Stimulated activated CD8-positive, alpha-beta memory T cell treated with anti-CD3 and anti-CD28 coated beads, Interleukin-12 subunit alpha, Interleukin-12 subunit beta, amount 100 ng/mL, for 24 hours (primary cell): ENCODE results near the gene C14orf180.

Experiments used
- DNase-seq: peaks from one replicate; pipeline ENCODE4 v3.0.0-alpha.2; 2020; ENCODE audit errors: extremely low read depth

Gene C14orf180

DNA sequence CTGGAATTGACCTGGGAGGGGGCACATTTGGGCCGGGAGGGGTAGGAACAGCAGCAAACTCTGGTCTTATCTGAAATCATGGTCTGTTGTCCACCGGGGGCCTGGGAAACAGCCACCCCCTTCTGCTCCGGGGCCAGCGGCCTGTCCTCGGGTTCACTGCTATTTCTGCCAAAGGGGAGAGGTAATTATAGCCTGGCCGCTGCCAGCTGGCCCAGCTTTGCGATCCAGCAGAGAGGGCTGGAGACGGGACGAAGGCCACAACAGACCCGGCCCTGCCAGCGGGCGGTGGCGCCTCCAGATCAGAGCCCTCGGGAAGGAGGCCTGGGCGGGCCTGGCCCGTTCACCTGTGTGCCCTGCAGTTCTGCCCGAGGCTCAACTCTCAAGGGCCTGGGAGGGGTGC, at the start of gene C14orf180:
Gene C14orf180 (plus strand): TSS at position 258 of the 400 bp plus-strand sequence. CDS start 6,667 bp downstream, outside the sequence.
- DNase-seq = no peak

DNA sequence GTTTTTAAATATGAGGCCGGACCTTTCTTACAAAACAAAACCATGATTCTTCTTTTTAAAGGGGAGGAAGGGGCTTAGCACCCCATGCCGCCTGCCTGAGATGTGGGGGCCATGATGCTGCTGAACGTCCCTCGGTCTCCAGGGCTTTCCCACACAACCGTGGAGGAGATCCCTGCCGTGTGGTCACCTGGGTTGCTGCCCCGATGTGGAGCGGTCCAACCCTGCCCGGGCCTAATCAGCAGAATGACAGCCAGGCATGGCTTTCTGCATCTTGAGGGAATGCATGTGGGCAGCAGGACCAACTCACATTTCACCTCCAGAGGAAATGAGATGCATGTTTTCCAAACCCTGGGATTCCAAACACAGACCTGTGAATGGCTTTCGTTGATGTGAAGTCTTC, 48.9 kb upstream of the C14orf180 start:
- DNase-seq = no peak

DNA sequence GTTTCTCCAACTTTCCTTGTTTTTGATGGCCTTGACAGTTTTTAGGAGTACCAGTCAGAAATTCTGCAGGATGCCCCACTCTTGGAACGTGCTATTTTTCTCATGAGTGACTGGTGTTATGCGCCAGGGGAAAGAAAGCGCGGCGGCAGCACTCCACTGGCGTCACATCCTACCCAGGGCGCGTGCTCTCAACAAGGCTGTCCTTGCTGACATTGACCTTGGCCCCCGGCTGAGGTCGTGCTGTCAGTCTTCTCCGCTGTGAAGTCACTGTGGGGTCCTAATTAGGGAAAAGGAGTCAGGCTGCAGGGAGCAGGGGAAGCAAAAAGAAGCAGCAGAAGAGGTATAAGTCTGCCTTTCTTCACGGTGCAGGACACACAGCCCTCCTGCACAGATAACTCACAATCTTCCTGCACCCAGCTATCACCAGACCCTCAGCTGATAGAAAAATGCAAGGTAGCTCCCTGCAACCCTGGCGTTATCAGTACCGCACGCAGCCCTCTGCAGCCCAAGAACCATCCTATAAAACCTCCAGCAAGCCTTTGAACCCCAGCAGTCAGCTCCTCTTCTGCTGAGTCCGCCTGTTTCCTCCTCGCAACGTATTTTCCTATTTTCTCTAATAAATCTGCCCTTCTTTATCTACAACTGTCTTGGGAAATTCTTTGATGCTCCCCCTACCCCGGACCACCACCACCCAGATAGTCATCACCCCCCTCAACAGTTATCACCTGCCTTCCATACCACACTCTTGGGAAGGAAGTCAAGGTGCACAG, 48.0 kb upstream of the C14orf180 start:
- DNase-seq = no peak

DNA sequence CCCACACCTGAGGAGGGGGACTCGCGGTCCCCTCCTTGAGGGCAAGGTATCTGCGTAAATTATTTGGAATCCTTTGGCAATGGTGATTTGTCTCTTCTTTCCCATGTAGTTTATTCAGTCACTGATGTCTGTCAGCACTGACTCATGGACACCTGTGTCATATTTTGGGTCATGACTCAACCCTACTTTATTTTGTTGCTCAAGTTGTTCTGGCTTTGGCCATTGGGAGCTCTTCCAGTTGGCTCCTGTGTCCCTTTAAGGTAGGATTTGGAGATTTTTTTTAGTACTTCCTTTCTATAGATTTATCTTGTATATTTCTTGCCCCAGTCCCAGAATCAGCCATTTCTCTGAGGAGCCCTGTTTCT, 47.4 kb upstream of the C14orf180 start:
- no peak for DNase-seq

DNA sequence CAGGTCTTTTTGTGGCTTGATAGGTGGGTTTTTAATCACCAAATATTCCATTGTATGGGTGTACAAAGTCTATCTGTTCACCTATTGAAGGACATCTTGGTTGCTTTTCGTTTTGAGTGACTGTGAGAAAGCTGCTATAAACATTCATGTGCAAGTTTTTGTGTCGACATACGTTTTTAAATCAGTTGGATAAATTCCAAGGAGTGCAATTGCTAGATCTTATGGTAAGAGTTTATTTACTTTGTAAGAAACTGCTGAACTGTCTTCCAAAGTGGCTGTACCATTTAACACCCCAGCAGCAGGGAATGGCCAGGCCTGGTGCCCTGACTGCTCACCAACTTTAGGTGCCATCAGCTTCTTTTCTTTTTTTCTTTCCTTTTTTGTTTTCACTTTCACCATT, 45.5 kb upstream of the C14orf180 start:
- DNase-seq = no peak

DNA sequence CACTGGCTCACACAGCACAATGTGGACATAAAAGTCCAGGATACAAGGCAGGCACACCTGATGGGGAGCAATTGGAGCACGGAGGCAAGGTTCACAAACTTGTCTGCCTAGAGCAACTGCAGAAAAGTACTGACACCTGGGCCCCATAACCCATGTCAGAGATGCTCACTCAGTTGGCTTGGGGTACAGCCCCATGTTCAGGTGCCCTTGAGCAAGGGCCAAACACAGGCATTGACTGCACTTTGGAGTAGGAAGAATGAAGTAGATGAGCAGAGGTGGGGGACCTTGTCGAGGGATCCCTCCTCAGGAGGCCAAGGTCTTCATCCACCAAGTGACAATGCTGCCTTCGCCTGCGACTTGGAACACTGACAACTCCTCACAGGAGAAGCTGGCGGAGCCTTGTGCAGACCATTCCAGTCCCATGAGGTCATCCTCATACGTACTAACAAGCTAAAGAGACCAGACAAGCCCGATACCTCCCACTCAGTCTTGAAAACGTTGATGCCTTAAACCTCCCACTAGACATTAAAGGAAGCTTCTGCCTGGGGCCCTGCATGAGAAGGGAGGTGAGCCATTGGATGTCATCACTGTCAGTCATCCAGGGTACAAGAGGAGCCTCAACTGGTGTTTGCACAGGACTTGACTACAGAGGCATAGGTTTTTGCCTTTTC, 42.5 kb upstream of the C14orf180 start:
- DNase-seq = no peak

DNA sequence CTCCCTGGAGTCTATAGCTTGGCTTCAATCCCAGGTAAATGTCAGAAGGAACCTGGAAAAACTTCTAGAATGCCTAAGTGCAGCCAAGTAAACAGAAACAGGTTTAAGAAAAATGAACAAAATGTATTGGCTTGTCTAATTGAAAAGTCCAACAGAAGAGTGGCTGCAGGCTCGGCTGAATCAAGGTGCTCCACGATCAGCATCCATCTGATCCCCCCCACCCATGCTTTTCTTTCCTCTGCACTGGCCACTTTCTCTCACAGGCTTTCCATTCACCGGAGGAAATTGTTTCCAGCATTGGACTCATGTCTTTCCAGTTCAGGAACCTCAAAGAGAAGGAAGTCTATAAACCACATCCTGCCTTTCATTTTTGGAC, 42.0 kb upstream of the C14orf180 start:
- no peak for DNase-seq

DNA sequence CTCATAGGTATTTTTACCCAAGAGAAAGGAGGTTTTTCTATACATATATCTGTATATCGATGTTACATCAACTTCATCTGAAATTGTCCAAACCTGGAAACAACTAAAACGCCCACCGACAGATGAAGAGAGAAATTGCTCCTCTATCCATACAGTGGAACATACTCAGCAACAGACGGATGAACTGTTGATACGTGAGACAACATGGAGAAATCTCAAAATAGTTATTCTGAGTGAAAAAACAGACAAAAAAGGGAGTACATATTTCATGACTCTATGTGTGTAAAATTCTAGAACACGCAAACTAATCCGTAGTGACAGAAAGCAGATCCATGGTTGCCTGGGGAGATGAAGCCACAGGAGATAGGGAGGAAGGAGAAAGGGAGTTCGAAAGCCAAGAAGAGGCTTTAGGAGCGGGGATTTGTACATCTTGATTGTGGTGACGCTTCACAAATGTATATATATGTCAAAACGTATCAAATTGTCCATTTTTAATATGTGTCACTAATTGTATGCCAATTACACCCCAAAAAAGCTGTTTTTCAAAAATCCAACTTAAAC, 37.6 kb upstream of the C14orf180 start:
- DNase-seq = no peak

DNA sequence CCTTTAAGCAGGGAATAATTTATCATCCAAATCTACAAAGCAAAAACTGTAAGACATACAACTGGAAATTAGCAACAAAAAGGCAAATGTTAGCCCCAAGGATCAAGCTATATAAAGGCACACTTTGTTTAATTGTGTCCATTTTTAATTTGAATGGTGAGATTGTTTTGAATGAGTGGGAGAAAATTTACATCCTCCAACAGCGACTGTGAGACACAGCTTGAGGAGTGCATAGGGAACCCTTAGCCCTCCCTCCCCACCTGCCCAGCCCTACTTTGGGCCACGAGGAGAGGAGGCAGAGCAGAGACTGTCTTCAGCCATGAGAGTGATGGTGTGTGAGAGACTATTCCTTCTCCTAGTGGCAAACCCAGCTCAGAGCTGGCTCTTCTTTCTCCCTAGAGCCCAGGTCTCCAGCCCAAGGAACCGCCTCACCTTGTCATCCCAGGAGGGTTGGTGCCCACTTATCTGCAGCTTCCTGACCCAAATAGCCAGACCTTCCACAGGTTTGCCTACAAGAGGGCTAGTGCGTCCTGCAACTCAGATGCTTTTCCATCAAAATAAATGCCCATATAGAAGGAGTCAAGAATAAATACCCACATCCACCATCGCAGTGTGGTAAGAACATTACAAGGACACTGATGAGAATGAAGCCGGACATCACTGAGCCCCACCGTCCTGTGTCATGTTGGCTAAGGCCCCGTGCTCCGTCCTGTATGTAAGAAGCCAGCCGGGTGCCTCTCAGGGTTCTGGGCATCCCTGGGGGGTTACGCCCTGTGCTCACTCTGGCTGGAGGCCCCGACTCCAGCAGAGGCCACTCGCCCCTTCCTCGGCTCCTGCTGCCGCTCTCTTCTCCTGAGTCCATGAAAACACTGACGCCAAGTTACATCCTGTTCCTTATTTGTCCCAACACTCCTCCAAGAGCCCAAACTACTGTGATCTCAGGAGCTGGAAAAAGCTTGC, 36.4 kb upstream of the C14orf180 start:
- no peak for DNase-seq

DNA sequence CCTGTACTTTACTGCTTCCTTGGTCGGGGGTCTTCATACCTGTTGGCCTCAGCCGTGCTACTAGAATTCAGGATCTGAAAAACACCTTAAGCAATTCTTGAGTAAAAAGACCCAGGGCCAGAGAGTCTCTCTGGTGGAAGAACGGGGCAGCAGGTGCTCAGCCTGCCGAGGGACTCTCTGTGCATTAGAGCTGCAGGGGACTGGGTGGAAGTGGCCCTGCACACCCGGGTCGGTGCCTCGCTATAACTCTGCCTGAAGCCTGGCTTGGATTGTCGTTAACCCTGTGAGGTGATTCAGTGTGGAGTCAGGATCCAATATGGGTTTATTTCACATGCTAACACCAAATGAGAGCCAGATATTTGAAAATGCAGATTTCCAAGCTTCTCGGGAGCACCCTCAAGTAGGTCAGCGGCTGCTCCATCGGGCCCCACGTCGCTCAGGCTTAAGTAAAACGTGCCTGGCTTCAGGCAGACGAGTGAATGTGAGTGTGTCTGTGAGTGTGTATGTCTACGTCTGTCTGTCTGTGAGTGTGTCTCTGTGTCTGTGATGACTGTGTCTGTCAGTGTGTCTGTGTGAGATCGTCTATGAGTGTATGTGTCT, 35.1 kb upstream of the C14orf180 start:
- DNase-seq = no peak

DNA sequence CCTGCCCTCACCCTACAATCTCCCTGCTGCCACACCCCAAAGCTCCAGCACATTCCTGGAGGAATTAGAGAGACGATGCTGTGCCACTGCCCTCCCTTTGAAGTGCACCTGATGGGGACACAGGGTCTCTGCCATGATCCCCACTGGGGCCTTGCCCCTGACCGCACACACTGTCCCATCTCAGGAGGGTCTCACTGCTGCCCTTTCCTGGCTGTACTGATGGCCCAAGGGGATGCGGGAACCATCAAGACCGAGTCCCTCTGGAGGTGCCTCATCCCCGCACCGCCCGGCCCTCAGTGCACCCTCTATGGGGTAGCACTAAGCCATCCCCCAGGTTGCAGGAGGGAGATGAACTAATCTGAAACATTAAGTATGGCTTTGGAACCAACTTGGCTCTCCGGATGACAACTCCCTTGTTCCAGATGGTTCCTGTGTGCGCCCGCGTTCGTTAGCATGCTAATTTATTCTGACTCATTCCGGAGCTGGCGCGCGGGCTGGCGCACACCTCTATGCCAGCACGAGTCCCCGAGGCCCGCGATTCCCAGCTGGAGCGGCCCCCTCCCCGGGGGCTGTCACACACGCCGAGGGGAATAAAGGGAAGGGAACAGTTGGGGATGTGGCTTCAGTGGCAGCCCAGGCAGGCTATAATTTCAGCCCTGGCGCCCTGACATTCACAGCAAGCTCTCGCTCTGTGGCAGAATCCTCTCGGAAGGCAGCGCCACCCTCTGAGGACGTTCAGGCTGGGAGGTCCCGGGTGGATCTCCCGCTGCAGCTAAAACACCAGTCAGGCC, 34.2 kb upstream of the C14orf180 start:
- DNase-seq = no peak

DNA sequence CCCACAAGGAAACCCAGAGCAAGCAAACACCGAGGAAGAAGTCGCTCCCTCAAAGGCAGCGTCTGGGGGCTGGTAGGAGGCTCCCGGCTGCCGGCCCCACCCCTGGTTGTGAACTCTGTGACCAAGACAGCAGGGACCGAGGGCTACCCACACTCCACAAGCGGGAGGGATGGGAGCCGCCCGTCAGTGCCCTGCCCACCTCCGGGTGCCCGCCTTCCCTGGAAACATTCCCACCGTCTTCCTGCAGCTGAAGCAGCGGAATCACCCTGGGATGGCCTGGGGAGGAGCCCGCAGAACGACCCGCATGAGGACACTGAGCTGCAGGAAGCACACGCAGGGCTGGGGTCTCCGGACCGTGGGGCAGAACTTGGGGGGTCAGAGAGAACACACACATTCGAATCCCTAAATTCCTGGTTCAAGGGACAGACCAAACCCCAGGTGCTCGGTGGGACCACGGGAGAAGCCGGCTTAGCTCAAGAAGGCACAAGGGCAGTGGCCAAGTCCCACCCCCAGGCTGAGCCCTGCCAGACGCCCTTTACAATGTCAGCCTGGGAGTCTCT, 33.5 kb upstream of the C14orf180 start:
- no peak for DNase-seq

DNA sequence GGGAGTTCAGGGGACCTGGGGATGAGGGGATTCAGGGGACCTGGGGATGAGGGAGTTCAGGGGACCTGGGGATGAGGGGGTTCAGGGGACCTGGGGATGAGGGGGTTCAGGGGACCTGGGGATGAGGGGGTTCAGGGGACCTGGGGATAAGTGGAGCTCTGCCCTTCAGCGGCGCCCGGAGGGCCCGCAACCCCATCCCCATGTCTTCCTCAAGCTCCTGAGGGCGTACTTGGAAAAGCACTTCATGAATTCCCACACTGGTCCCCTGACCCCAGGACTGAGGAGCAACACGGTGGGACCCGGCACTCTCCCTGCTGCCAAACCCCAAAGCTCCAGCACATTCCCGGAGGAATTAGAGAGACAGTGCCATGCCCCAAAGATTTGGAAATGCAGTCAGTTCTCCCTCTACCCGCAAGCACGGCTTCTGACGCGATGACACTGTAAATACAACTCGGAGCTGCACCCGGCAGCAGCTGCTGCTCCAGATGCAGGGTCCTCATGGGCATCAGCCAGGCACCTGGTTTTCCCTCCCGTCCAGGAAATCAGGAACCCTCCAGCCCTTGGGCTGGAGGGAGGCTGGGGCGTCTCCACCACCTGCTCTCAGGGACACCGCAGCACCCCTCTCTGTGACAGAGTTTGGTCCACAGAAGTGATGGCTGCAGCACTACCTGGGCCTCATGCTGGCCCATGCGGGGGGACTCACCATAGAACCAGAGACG, 32.8 kb upstream of the C14orf180 start:
- DNase-seq = no peak

DNA sequence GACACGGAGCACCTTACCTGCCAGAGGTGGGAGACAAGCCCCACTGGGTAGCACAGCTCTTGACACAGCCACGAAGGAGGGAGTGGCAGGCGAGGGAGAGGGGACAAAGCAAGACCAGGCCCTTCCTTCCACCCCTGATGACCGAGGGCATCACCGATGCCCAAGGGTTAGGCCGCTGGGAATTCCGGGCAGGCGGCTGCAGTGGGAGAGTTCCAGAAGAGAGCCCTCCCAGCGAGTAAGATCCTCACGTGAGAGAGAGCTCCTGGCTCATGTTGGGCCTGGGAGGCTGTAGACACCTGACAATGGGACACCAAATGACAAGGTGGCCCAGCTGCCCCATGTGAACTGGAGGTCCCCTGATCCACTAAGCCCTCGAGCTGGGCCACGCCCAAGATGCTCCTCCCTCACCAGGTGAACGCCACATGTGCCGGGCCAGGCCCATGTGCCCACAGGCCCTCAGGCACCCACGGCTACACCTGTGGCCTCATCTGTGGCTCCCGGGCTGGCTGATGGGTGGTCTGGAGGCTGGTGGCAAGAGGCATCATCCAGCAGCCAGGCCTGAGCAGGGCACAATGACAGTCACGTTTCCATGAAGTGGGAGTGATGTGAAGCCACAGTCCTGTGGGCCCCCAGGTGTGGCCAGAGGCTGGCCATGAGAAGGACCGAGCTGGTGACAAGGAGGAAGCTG, 32.1 kb upstream of the C14orf180 start:
- no peak for DNase-seq

DNA sequence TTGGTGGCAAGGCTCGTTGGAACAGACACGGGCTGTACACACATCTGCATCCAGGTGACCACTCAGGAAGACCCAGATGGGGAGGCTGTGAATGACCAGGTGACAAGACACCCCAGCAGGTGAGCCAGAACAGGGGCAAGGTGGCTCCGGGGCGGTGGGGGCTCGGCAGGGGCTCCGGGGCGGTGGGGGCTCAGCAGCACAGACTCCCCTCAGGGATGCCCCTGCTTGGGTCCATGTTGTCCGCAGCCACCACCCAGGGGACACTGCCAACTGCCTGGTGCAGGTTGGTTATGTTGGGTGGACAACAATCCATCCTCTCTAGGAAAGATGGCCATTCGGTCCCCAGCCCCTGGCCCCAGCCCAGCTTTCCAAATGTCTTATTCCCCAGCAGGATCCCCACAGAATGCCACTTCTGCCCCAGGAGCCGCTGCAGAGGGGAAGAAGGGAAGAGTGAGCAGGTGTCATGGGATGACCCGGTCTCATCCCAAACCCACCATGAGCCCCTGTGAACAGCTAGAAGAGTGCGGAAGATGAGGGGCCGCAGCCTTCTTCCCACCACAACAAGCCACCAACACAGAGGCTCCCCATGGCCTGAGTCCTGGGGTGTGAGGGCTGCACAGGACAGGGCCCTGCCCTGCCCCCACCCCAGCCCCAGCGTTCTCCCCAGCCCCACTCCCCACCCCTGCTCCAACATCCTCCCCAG, 31.4 kb upstream of the C14orf180 start:
- DNase-seq = no peak

DNA sequence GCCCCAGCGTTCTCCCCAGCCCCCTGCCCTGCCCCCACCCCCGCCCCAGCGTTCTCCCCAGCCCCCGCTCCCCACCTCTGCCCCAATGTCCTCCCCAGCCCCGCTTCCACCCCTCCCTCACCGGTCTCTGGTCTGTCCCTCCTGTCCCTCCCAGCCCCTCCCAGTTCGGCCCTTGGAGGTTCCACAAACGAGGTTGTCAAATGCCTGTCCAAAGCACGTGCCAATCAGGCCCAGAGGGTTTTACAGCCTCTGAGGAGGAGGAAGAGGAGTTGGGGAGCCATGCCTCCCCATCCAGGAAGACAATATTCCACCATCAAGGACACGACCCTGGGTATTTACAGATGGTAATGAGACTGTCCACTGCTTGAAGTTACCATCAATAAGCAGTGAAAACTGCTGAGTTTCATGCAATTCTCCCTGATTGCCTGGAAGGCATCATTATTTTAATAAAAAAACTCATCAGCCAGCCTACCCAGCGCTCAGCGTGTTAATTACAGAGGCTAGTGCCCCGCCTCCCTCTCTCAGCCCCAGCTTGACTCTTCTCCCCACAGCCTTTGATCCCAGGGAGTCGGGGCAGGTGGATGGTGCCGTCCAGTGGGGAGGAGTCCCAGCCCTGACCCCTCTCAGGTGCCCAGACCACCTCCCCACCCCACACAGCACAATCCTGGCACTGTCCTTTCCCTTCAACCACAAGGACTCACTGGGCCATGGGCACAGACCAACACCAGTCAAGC, 30.6 kb upstream of the C14orf180 start:
- no peak for DNase-seq

DNA sequence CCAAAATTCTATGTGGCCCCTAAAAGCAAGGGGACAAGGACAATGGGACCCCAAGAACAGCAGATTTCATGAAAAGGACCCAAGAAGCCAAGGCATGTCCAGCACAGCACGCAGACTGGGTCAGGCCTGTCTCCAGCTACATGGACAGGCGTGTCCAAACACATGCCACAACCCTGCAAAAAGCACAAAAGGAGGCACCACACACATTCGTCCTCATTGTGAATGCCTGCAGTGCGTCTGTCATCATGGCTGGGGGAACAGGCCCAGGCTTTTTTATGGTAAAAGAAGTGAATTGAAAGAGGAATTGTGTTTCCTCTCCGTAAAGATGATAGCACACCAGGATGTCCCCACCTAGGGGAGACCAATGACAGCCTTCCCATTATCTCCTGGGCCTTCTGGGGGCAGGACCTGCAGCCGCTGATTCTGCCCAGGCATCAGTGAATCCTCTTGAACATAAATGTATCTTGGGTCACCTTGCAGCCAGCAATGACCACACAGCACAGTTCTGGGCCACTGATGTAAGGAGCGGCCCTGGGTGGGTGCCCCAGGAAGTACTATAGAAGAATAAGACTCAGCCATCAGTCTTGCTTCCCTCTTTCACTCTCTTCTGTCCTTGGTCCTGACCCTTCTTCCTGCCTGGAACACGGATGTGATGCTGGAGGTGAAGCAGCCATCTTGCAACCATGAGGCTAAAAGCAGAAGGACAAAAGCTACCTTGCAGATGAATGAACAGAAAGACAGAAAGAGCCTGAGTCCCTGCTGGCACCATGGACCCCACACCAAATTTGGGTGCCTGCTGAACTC, 29.8 kb upstream of the C14orf180 start:
- no peak for DNase-seq
